GM10248 (cell line): ENCODE data around the gene MUSTN1.

Source experiments
- CTCF ChIA-PET: fragments of 300-600 bp; sonication (Branson Sonifier 250); formaldehyde crosslinking; extraction: SDS; loops from one replicate; lab custom pipeline; 2021; ENCODE audit warnings: antibody characterized with exemption; lab: Yijun Ruan, JAX
- POLR2A ChIA-PET: fragments of 350-650 bp; sonication (Branson Sonifier 250); formaldehyde crosslinking; extraction: SDS; loops from one replicate; lab custom pipeline; 2020; ENCODE audit warnings: antibody characterized with exemption; lab: Yijun Ruan, JAX
- DNase-seq: peaks from one replicate; pipeline ENCODE4 v3.0.0; 2012; ENCODE audit errors: extremely low spot score
- CTCF ChIP-seq: IDR thresholded peaks from 2 replicates; pipeline ENCODE4 v1.5.1; 2012; ENCODE audit warnings: mild to moderate bottlenecking, low read depth; ENCODE audit errors: extremely low read depth, missing control alignments, control extremely low read depth

Gene MUSTN1

GRCh38 chr3:52810923-52811322, 23.9 kb downstream of the MUSTN1 start:
- TF ChIP-seq CTCF = no peak
- POLR2A ChIA-PET = no interaction called here
- DNase-seq = no peak
- CTCF ChIA-PET = interaction anchor here (1.5 to 3.4 kb wide), 3 partner anchors 10 to 13 kb away, joined by 3 to 16 read pairs (median 6); no protein-coding TSS in a partner anchor

GRCh38 chr3:52809662-52810377, 25.0 kb downstream of the MUSTN1 start:
- no peak for TF ChIP-seq CTCF
- ChIA-PET CTCF (interaction anchor here (0.7 to 3.4 kb wide), 4 partner anchors 9 to 11 kb away, joined by 4 to 16 read pairs (median 6); no protein-coding TSS in a partner anchor), POLR2A (no interaction called here)
- DNase-seq = no peak

GRCh38 chr3:52809149-52809548, 25.7 kb downstream of the MUSTN1 start:
- no peak for TF ChIP-seq CTCF
- POLR2A ChIA-PET = no interaction called here
- DNase-seq = no peak
- CTCF ChIA-PET = interaction anchor here (0.7 to 1.8 kb wide), 5 partner anchors 9 to 67 kb away, joined by 3 to 7 read pairs (median 4); no protein-coding TSS in a partner anchor

GRCh38 chr3:52805270-52806039, 29.4 kb downstream of the MUSTN1 start:
- DNase-seq = no peak
- POLR2A ChIA-PET = no interaction called here
- no peak for TF ChIP-seq CTCF
- CTCF ChIA-PET = interaction anchor here (1.2 to 1.4 kb wide), 2 partner anchors 11 to 17 kb away, joined by 4 to 5 read pairs; no protein-coding TSS in a partner anchor

GRCh38 chr3:52801839-52802238, 33.0 kb downstream of the MUSTN1 start:
- TF ChIP-seq CTCF = no peak
- POLR2A ChIA-PET = no interaction called here
- CTCF ChIA-PET = no interaction called here
- no peak for DNase-seq

GRCh38 chr3:52800079-52800478, 34.7 kb downstream of the MUSTN1 start:
- DNase-seq = no peak
- POLR2A ChIA-PET = no interaction called here
- no peak for TF ChIP-seq CTCF
- CTCF ChIA-PET = interaction anchor here (1.4 to 2.9 kb wide), 7 partner anchors 9 to 178 kb away, joined by 3 to 16 read pairs (median 5); no protein-coding TSS in a partner anchor
